ENCODE results near the gene MAP3K19. TPM values are rescaled to one million over a fixed set of nuclear protein-coding genes. Genes with fewer than 3 reads are reported as not detected.

The MAP3K19 gene
- total RNA-seq, 1 experiment from 2014 or later, result not detected

DNA sequence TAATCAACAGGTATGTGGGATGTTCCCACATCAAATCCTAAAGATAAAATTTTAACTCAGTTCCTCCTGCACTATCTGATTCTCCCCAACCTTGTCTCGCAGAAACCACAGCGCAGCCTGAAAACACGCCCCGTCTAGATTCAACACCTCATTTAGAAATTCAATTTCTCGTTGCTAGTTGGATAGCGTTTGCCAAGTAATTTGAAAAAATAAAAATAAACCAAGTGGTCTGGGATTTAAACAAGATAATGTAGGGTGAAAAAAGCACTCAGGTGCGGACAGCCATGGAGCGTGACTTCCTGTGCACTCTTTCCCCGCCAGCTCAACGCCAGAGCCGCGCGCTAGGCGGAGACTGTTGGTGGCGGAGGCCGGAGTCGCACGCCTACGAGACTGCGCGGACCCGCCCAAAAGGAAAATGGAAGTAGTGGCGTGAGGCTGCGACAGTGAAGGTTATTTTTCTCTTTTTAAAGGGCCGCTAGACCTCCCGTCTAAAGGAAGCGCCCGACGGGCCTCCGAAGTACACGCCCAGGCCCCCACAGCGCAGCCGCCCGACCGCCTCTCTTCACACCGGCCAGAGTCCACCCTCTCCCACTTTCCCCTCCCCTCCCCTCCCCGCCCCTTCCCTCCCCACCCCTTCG lies 129.2 kb downstream of the MAP3K19 start (continued):
- TF ChIP-seq, protein P1, sequence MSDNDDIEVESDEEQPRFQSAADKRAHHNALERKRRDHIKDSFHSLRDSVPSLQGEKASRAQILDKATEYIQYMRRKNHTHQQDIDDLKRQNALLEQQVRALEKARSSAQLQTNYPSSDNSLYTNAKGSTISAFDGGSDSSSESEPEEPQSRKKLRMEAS (IDR thresholded peaks at IDR 0.05), result peak; percentile 15; the same call in 1 of the 2 replicates
- TF ChIP-seq ZFX (IDR thresholded peaks at IDR 0.05) (no peak), POLR2A (IDR thresholded peaks at IDR 0.05; ENCODE audit: borderline replicate concordance, extremely low read depth, insufficient read depth, insufficient read length) (peak; percentile 93), SRF (IDR thresholded peaks at IDR 0.05; ENCODE audit: low read depth) (no peak), CEBPB (IDR thresholded peaks at IDR 0.05; ENCODE audit: low read depth) (no peak), POLR2AphosphoS5 (IDR thresholded peaks at IDR 0.05; ENCODE audit: low read depth, low read length) (peak; percentile 93), FOSL1 (IDR thresholded peaks at IDR 0.05; ENCODE audit: low read depth) (no peak), ZNF274 (IDR thresholded peaks at IDR 0.05; ENCODE audit: low read depth, low read length) (no peak), EGR1 (IDR thresholded peaks at IDR 0.05; ENCODE audit: low read depth) (no peak), EZH2phosphoT487 (IDR thresholded peaks at IDR 0.05; ENCODE audit: borderline replicate concordance) (no peak), SP1 (IDR thresholded peaks at IDR 0.05; ENCODE audit: low read depth) (no peak; the same call in 1 of the 2 replicates)
- TF ChIP-seq, protein P2, sequence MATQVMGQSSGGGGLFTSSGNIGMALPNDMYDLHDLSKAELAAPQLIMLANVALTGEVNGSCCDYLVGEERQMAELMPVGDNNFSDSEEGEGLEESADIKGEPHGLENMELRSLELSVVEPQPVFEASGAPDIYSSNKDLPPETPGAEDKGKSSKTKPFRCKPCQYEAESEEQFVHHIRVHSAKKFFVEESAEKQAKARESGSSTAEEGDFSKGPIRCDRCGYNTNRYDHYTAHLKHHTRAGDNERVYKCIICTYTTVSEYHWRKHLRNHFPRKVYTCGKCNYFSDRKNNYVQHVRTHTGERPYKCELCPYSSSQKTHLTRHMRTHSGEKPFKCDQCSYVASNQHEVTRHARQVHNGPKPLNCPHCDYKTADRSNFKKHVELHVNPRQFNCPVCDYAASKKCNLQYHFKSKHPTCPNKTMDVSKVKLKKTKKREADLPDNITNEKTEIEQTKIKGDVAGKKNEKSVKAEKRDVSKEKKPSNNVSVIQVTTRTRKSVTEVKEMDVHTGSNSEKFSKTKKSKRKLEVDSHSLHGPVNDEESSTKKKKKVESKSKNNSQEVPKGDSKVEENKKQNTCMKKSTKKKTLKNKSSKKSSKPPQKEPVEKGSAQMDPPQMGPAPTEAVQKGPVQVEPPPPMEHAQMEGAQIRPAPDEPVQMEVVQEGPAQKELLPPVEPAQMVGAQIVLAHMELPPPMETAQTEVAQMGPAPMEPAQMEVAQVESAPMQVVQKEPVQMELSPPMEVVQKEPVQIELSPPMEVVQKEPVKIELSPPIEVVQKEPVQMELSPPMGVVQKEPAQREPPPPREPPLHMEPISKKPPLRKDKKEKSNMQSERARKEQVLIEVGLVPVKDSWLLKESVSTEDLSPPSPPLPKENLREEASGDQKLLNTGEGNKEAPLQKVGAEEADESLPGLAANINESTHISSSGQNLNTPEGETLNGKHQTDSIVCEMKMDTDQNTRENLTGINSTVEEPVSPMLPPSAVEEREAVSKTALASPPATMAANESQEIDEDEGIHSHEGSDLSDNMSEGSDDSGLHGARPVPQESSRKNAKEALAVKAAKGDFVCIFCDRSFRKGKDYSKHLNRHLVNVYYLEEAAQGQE (IDR thresholded peaks at IDR 0.05; ENCODE audit: low read depth), result no peak

Measured in HCT116 (cell line).